Nephron progenitor cell (in vitro differentiated cells): ENCODE results near the gene UBL4B.

Experiments used
- DNase-seq: peaks from one replicate; pipeline ENCODE4 v3.0.0; 2021
- H3K27ac Mint-ChIP-seq: 2 replicates; pipeline ENCODE4 v1.8.0; 2021; ENCODE audit warnings: mild to moderate bottlenecking, moderate library complexity, mixed read lengths
- H3K27me3 Mint-ChIP-seq: 2 replicates; pipeline ENCODE4 v1.8.0; 2021; ENCODE audit warnings: mild to moderate bottlenecking, low read depth, mixed read lengths; ENCODE audit not compliant: poor library complexity
- H3K36me3 Mint-ChIP-seq: 2 replicates; pipeline ENCODE4 v1.8.0; 2021; ENCODE audit warnings: low read depth, mixed read lengths
- H3K4me1 Mint-ChIP-seq: 2 replicates; pipeline ENCODE4 v1.8.0; 2021; ENCODE audit warnings: mixed read lengths
- H3K4me3 Mint-ChIP-seq: 2 replicates; pipeline ENCODE4 v1.8.0; 2021; ENCODE audit warnings: mild to moderate bottlenecking, moderate library complexity, mixed read lengths
- H3K9me3 Mint-ChIP-seq: 2 replicates; pipeline ENCODE4 v1.8.0; 2021; ENCODE audit warnings: mild to moderate bottlenecking, moderate library complexity, mixed read lengths
- CTCF ChIP-seq: fragments of 200-600 bp; sonication (generic); IDR thresholded peaks from 2 replicates; pipeline ENCODE4 v1.5.0; 2021; ENCODE audit warnings: antibody characterized with exemption

The UBL4B gene

GRCh38 chr1:110106013-110106941 is 6.0 kb upstream of the UBL4B start:
- Mint-ChIP-seq H3K4me1 (peaks cover 45% of the 10 kb centered on the region), H3K36me3 (no peaks in the 10 kb centered on the region), H3K9me3 (no peaks in the 10 kb centered on the region), H3K4me3 (no peak overlapping the region), H3K27me3 (peaks cover 84% of the 10 kb centered on the region), H3K27ac (no peak overlapping the region)
- peak; percentile 78 for DNase-seq
- peak; percentile 90 for TF ChIP-seq CTCF

DNA sequence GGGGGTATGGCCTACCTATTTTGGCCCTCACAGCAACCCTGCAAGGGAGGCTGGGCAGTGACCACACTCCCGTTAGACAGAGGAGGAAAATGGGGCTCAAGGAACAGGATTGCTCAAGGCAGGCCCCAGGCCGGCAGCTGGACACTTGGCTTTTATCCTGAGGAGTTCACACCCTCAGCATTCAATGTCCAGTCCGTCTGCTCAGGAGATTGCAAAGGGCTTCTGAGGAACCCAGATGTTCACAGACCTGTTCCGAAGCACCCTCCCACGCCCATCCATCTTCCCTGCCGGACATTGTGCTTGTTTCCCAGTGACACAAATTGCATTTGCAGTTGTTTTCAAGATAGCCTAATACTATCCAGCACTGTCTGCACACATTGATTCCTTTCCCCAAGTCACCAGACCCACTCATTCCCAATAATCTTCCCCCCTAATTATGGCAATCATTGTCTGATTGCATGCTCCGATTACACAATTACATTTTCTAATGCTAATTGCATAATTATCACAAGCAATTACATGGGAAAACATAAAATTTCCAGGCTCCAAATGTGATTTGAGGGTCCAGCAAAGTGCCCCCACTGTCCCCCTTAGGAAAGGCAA is 4.3 kb upstream of the UBL4B start:
- Mint-ChIP-seq H3K9me3 (no peaks in the 10 kb centered on the region), H3K4me1 (peaks cover 33% of the 10 kb centered on the region), H3K27ac (no peak overlapping the region), H3K4me3 (no peak overlapping the region), H3K27me3 (peaks cover 84% of the 10 kb centered on the region), H3K36me3 (no peaks in the 10 kb centered on the region)
- DNase-seq, result no peak
- no peak for TF ChIP-seq CTCF

GRCh38 chr1:110111081-110111480 is 1.2 kb upstream of the UBL4B start:
- Mint-ChIP-seq H3K4me3 (no peak overlapping the region), H3K4me1 (peaks cover 22% of the 10 kb centered on the region), H3K9me3 (no peaks in the 10 kb centered on the region), H3K27me3 (peaks cover 94% of the 10 kb centered on the region), H3K36me3 (no peaks in the 10 kb centered on the region), H3K27ac (no peak overlapping the region)
- TF ChIP-seq CTCF, result no peak
- DNase-seq, result no peak

DNA sequence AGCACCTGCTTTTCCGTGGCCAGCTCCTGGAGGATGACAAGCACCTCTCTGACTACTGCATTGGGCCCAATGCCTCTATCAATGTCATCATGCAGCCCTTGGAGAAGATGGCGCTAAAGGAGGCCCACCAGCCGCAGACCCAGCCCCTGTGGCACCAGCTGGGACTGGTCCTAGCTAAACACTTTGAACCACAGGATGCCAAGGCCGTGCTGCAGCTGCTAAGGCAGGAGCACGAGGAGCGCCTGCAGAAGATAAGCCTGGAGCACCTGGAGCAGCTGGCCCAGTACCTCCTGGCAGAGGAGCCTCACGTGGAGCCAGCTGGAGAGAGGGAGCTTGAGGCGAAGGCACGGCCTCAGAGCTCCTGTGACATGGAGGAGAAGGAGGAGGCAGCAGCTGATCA is 413 bp downstream of the UBL4B start:
- no peak overlapping the region for H3K4me3 Mint-ChIP-seq

DNA sequence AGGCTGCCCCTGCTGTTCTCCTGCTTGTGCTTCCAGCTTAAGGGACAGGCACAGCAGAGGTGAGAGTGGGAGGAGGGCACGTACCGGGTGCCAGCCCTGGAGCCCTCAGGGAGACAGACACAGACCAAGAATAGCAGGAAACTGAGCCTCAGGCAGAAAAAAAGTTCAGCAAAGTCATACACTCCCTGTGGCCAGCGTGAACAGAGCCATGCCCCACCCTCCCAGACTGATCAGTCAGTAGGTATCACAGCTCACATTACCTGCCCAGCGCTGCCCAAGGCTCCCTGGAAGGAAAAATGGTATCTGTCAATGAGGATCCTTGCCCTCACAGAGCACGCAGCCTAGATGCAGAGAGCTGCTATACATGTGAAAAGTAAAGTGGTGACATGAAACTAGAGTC is 1.3 kb downstream of the UBL4B start:
- Mint-ChIP-seq H3K4me3 (no peak overlapping the region), H3K4me1 (peaks cover 9% of the 10 kb centered on the region), H3K36me3 (no peaks in the 10 kb centered on the region), H3K9me3 (no peaks in the 10 kb centered on the region), H3K27me3 (peaks cover 99% of the 10 kb centered on the region), H3K27ac (no peak overlapping the region)
- TF ChIP-seq CTCF, result no peak
- DNase-seq, result no peak

More for the DNA sequence above, 413 bp downstream of the UBL4B start:
- Mint-ChIP-seq H3K27me3 (peaks cover 99% of the 10 kb centered on the region), H3K36me3 (no peaks in the 10 kb centered on the region), H3K27ac (no peak overlapping the region), H3K4me1 (peaks cover 18% of the 10 kb centered on the region), H3K9me3 (no peaks in the 10 kb centered on the region)
- DNase-seq, result no peak
- TF ChIP-seq CTCF, result no peak
